ENCODE measurements around the gene RNF215. TPM values are rescaled to one million over a fixed set of nuclear protein-coding genes. Genes with fewer than 3 reads are reported as not detected.
"Not testable (repeated sequence)": the region's sequence is repeated elsewhere in the genome, so short reads cannot be mapped to it uniquely, and the experiment has no call there.

The RNF215 gene
- total RNA-seq, 1 donor from 2014 or later: 4.3 TPM

DNA sequence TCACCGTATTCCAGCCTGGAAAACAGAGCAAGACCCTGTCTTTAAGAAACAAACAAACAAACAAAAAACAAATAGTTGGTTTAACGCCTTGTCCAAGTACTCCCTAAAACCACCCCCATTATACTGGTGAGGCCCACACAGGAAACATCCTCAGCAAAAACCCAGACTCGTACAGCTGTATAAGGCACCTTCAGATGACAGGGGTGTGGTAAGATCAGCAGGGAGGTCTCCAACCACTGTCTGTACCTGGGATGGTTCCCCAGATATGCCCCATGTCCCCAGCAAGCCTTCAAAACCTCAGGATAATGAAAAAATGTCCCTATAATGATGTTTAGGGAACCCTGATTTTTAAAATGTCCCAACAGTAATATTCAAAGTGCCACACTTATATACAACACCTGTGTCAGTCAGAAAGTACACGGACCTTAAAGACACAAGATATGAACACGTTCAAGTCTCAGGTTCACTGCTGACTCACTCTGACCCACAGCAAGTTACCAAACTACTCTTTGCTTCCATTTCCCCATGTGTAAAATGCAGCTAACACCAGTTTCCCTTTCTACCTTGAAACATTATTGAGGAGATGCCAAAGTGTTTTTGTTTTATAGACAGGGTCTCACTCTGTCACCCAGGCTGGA is 39.8 kb downstream of the RNF215 start:
- DNase-seq (no peak), ATAC-seq (ENCODE audit: poor library complexity) (no peak)
- intact Hi-C loops (cut with DNase I): no loop called here

DNA sequence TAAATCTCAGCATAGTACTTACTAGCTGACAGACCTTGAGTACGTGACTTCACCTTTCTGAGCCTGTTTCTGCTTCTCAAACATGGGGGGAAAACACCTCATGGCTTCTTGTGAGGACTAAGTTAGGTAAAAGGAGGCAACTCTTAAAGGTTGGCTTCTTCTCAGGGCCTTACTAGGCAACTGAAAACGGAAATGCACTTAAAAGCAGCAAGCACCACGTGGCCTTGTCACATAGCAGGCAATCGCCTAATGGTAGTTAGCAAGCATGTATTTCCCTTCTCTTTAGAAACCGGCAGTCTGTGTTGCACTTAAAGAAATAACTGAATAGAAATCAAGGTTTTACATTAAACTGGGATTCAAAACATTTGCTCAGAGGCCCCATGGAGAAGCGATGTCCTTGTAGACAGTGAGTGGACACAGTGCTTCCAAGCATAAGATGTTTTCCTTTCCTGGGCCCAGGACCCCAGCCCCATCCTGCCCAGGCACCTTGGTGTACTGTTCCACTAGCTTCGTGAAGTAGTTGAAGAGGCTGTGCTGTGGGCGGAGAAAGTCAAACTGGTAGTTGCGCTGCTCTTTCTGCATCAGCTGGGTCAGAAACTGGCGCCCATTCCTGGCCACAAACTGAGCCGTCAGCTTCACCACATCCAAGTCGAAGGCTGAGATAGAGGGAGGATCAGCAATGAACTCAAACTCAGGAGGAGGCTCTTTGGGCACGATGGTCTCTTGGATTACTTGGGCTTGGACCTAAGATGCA is 42.6 kb downstream of the RNF215 start:
- no peak for ATAC-seq (ENCODE audit: poor library complexity)
- intact Hi-C loops (cut with DNase I): no loop called here

DNA sequence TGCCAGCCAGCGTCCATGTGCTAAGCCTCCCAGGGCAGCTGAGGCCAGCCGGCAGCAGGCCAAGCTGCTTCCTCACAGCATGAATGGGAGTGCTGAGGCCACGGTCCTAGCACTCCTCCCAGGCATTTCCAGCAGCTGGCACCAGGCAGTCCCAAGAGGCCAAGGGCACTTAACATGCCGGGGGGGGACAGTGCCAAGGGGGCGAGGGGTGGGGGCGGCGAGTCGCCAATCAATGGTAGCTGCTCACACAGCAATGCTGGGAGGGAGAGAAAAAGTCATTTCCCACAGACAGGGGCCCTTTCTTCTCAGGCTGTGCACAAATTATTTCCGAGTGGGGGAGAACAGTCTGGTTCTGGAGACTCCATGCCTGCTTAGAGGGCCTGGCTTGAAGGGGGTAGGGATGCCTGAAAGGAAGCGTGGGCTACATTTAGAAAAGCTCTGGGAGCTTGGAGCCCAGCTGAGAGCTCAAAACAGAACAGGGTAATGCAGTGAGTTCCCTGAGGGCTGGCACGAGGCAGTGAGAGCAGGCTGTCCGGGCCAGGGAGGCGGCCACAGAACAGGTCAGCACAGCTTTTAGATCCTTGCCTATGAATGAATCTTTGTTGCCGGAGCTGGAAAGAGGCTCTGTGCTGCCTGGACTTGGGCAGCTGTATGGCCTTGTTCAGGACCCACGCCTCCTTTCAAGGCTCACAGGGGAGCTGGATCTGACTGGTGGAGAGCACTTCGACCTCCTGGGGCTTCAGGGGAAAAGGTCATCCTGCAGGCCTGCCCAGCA is 46.1 kb downstream of the RNF215 start:
- DNase-seq: peak; percentile 90
- intact Hi-C loops (cut with DNase I): no loop called here
- ATAC-seq (ENCODE audit: poor library complexity): peak; percentile 90

More for the DNA sequence above, 42.6 kb downstream of the RNF215 start:
- DNase-seq: no peak

- ATAC-seq (ENCODE audit: poor library complexity) (no peak), DNase-seq (no peak)
- intact Hi-C loops (cut with DNase I): no loop called here
These were observed 48.4 kb downstream of the RNF215 start for GRCh38 chr22:30338802-30339201.

DNA sequence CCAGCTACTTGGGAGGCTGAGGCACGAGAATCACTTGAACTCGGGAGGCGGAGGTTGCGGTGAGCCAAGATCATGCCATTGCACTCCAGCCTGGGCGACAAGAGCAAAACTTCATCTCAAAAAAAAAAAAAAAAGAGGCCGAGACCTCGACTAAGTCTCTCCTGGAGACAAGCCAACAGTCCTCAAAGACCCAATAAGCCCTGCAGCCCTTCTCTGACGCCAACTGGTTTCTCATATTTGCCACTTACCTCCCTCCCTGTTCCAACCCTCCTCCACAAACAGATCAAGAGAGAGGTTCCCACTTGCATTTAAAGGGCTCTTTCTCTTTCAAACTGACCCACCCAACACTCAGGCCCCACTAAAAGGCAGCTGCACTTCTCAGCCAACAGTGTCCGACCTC is 48.9 kb downstream of the RNF215 start:
- ATAC-seq (ENCODE audit: poor library complexity); DNase-seq; intact Hi-C loops (cut with DNase I): not testable (repeated sequence)

DNA sequence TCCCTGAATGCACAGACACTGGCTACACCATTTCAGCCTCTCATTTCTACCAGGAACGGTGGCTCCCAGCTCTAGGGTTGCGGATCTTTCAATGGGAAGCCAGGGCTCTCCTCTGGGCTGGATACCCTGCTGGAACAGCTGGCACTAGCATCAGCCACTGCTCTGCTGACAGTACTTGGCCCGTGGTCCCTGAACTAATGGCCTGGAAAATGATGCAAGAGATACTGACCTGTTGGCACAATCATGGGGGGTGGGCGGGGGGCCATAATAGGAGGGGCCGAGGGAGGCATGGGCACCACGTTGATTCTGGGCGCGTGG is 49.8 kb downstream of the RNF215 start:
- intact Hi-C loops (cut with DNase I): no loop called here
- ATAC-seq (ENCODE audit: poor library complexity) (peak; percentile 9), DNase-seq (no peak)

DNA sequence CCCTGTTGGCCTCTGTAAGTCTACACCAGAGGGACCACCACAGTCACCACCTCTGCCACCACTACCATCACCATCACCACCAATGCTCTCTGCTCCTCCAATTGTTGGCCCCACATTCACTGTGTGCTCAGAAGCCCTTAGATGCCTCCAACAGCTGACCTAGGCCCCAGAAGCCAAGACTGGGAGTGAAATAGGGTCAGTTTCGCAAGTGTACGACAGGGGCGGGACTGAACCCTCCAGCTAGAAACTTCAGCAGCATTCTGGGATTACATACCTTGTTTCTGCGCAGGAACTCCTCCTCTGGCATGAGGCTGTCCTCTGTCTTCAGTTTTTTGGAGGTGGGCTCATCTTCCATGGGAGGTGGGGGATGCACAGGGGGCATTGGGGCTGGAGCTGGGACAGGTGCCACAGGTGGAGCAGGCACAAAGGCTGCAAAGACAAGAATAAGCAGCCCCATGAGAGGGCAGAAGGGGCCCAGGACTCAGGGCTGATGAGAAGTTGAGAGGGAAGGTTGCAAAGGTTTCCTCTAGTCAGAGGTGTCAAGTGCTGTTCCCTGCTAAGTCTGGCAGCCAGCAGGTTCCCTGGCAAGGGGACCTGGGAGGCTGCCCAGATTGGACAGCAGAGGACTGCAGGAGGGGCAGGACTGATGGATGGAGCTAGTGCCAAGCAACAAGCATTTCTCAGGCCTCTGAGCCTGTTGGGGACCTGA is 50.3 kb downstream of the RNF215 start:
- intact Hi-C loops (cut with DNase I): no loop called here
- DNase-seq (peak; percentile 77), ATAC-seq (ENCODE audit: poor library complexity) (peak; percentile 83)

- intact Hi-C loops (cut with DNase I): no loop called here
- ATAC-seq (ENCODE audit: poor library complexity): no peak
- DNase-seq: no peak
These were observed 52.0 kb downstream of the RNF215 start for GRCh38 chr22:30335236-30335635.

DNA sequence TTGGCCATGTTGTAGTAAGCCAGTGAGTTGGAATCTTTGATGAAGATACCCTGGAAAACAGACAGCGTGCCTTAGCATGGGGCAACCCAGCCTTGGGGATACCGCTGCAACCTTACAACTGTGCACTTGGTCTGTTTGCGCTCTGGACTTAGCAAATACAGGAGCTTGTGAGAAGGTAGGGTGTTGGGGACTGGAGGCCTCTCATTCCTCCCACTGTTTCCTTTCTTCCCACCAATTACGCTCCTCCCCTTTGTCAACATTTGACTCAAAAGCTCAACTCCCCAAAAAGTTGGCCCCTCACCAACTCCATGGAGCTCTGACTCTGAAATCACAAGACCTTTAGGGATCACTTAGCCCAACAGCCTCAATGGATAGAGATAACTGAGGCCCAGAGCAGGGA is 52.6 kb downstream of the RNF215 start:
- intact Hi-C loops (cut with DNase I): no loop called here
- ATAC-seq (ENCODE audit: poor library complexity): no peak
- no peak for DNase-seq

DNA sequence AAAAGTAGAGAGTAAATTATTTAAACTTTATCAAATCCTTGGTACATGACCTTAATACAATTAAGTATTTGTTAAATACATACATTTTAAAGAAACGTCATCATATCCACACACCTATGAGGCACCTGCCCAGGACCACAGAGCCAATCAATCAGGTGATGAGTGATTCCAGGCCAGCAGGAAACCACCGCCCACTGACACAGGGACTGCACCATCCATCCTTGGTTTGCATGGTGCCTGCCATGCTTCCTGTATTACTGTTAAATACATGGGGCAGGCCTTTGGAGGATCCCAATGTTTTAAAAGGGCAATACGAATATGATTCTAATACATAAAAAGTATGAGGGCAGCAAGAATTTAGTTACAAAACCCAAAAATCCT is 53.5 kb downstream of the RNF215 start:
- no peak for DNase-seq
- no peak for ATAC-seq (ENCODE audit: poor library complexity)
- intact Hi-C loops (cut with DNase I): no loop called here

DNA sequence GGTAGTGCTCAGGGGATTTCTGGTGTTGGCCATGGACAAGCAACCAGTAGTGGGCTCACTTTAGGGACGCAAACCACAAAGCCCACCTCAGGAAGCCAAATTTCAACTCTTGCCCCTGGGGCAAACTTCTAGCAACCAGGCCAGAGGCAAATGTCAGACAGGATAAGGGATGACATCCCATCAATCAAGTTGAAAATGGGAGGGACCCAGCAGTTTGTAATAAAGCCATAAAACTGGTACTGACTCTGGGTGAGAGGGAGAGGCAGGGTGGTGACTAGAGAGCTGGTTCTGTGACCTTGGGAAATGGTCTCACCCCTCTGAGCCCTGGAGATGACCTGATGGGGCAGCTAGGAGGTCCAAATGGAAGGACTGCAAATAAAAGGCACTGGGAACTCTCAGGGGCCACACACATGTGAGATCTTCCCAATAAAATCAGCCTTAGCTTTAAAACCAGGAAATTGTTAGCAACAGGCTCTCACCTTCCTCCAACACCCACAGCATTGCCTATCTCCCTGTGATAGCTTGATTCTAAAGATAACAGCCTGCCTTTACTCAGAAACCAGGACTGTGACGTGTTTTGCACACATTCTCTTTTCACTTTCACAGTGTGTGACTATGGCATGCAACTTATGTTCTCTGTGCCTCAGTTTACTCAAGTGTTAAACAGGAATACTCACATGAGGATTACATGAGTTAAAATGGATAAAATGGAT is 54.1 kb downstream of the RNF215 start:
- intact Hi-C loops (cut with DNase I): no loop called here
- no peak for ATAC-seq (ENCODE audit: poor library complexity)

GRCh38 chr22:30332551-30332950 is 54.7 kb downstream of the RNF215 start:
- intact Hi-C loops (cut with DNase I): no loop called here
- ATAC-seq (ENCODE audit: poor library complexity) (no peak), DNase-seq (no peak)

More for the DNA sequence above, 54.1 kb downstream of the RNF215 start:
- no peak for DNase-seq

Other genes with a start within 250 kb of the RNF215 start
- gene LIF, start 140.7 kb downstream of the RNF215 start, total RNA-seq: 0.54 TPM
- 0.11 TPM for gene OSM, start 120.6 kb downstream of the RNF215 start, total RNA-seq
- 5.3 TPM for gene CASTOR1, start 97.9 kb downstream of the RNF215 start, total RNA-seq
- 6.5 TPM for gene TBC1D10A, start 60.5 kb downstream of the RNF215 start, total RNA-seq
- 87.7 TPM for gene SF3A1, start 30.5 kb downstream of the RNF215 start, total RNA-seq
- 0.51 TPM for gene CCDC157, start 30.4 kb downstream of the RNF215 start, total RNA-seq
- 1.5 TPM for gene SEC14L2, start 9.6 kb upstream of the RNF215 start, total RNA-seq
- 15.1 TPM for gene MTFP1, start 38.4 kb upstream of the RNF215 start, total RNA-seq
- gene SEC14L3, start 84.6 kb upstream of the RNF215 start, total RNA-seq: not detected
- not detected for gene SEC14L4, start 118.3 kb upstream of the RNF215 start, total RNA-seq
- not detected for gene SEC14L6, start 159.3 kb upstream of the RNF215 start, total RNA-seq
- 0.27 TPM for gene GAL3ST1, start 187.3 kb upstream of the RNF215 start, total RNA-seq
- gene PES1, start 204.5 kb upstream of the RNF215 start, total RNA-seq: 19.3 TPM
- gene TCN2, start 219.8 kb upstream of the RNF215 start, total RNA-seq: 13.4 TPM
- gene SLC35E4, start 248.4 kb upstream of the RNF215 start, total RNA-seq: 4.1 TPM